Stomach smooth muscle (tissue), 2 donors: ENCODE results near the gene S100A2.

ENCODE experiments used
- H3K27ac ChIP-seq: one replicate; pipeline ENCODE4 v1.7.0; 2013; ENCODE audit warnings: mild to moderate bottlenecking, low read length, inconsistent platforms
- H3K27me3 ChIP-seq, 2 donors: one replicate each; pipeline ENCODE4 v1.7.0; 2013; ENCODE audit warnings: low read length in 2 of 2; ENCODE audit not compliant: insufficient read depth in 2 of 2, control insufficient read depth in 1 of 2
- H3K36me3 ChIP-seq, 2 donors: one replicate each; pipeline ENCODE4 v1.7.0; 2013; ENCODE audit warnings: low read length in 2 of 2; ENCODE audit not compliant: control insufficient read depth in 2 of 2, insufficient read depth in 2 of 2
- H3K4me1 ChIP-seq: one replicate; pipeline ENCODE4 v1.7.0; 2013; ENCODE audit warnings: low read length; ENCODE audit not compliant: control insufficient read depth, insufficient read depth
- H3K4me3 ChIP-seq, 2 donors: one replicate each; pipeline ENCODE4 v1.7.0; 2013; ENCODE audit warnings: low read length in 2 of 2
- H3K9ac ChIP-seq, 2 donors: one replicate each; pipeline ENCODE4 v1.7.0; 2013; ENCODE audit warnings: low read length in 2 of 2, mild to moderate bottlenecking in 1 of 2
- H3K9me3 ChIP-seq, 2 donors: one replicate each; pipeline ENCODE4 v1.7.0; 2013; ENCODE audit warnings: low read length in 2 of 2; ENCODE audit not compliant: control insufficient read depth in 2 of 2
- donor health status: healthy.
- donor health status: Pancreatic carcinoma.

The S100A2 gene

DNA sequence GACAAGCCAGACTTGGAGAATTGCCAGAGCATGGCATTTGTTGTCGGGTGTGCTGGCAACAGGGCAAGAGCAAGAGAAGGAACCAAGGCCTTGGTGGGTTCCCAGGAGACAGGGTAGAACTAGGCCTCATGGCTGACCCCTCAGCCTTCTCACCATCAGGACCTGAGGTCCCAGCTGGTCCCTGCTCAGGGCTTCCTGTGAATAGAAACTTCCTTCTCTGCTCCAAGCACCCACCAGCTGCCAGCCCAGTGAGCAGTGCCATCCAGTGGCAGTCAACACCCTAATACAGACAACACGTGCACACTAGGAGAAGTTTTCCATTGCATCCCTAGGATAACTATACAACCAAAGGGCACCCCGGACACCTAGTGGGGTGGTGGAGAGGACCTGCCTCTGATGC is 52.6 kb downstream of the S100A2 start:
- Histone ChIP-seq H3K4me1 (peaks cover 6% of the 10 kb centered on the region), H3K4me3 (no peak overlapping the region), H3K27me3 (no peaks in the 10 kb centered on the region), H3K27ac (no peak overlapping the region), H3K9ac (no peak overlapping the region), H3K9me3 (no peaks in the 10 kb centered on the region), H3K36me3 (no peaks in the 10 kb centered on the region)
